Measurements from ENCODE around the gene SYN1.
"Not testable (repeated sequence)": the region's sequence is repeated elsewhere in the genome, so short reads cannot be mapped to it uniquely, and the experiment has no call there.

The SYN1 gene

GRCh38 chrX:47619486-47620302 is at the start of gene SYN1:
SYN1 (minus strand) TSS chrX:47619857; CDS start chrX:47619728, 129 bp downstream.
- FAIRE-seq = no peak

GRCh38 chrX:47665797-47666196 is 46.1 kb upstream of the SYN1 start:
- FAIRE-seq = not testable (repeated sequence)

GRCh38 chrX:47664737-47665136 is 45.1 kb upstream of the SYN1 start:
- no peak for FAIRE-seq

- FAIRE-seq = no peak
Measured at GRCh38 chrX:47662144-47662657, 42.5 kb upstream of the SYN1 start.

- no peak for FAIRE-seq
Measured at GRCh38 chrX:47661539-47661938, 41.9 kb upstream of the SYN1 start.

GRCh38 chrX:47659421-47659726 is 39.7 kb upstream of the SYN1 start:
- FAIRE-seq = no peak

GRCh38 chrX:47658684-47659420 is 39.2 kb upstream of the SYN1 start, which contains the start of gene UXT:
UXT (minus strand) TSS chrX:47659180; CDS start chrX:47658927, 253 bp downstream.
- FAIRE-seq = no peak

GRCh38 chrX:47658301-47658683 is 38.6 kb upstream of the SYN1 start:
- FAIRE-seq = peak; percentile 47

- FAIRE-seq = no peak
Measured at GRCh38 chrX:47651043-47651905, 31.6 kb upstream of the SYN1 start.

GRCh38 chrX:47650164-47651042 is 30.7 kb upstream of the SYN1 start, which contains the start of gene ELK1:
ELK1 (minus strand) TSS chrX:47650563; CDS start chrX:47641441, 9,122 bp downstream.
- peak; percentile 93 for FAIRE-seq

- no peak for FAIRE-seq
Measured at GRCh38 chrX:47649781-47650163, 30.1 kb upstream of the SYN1 start.

- no peak for FAIRE-seq
Measured at GRCh38 chrX:47649271-47649670, 29.6 kb upstream of the SYN1 start.

GRCh38 chrX:47648376-47648775 is 28.7 kb upstream of the SYN1 start:
- FAIRE-seq = no peak

- FAIRE-seq = no peak
Measured at GRCh38 chrX:47646636-47647035, 27.0 kb upstream of the SYN1 start.

GRCh38 chrX:47645530-47645929 is 25.9 kb upstream of the SYN1 start:
- FAIRE-seq = no peak

- FAIRE-seq = no peak
Measured at GRCh38 chrX:47644557-47645091, 25.0 kb upstream of the SYN1 start.

GRCh38 chrX:47643926-47644325 is 24.3 kb upstream of the SYN1 start:
- no peak for FAIRE-seq

- no peak for FAIRE-seq
Measured at GRCh38 chrX:47638816-47639215, 19.2 kb upstream of the SYN1 start.

- FAIRE-seq = no peak
Measured at GRCh38 chrX:47637546-47638195, 18.0 kb upstream of the SYN1 start.

GRCh38 chrX:47634871-47635575 is 15.4 kb upstream of the SYN1 start:
- FAIRE-seq = no peak

Measured in islet of Langerhans (tissue), 1 donor.